GM21526 (cell line): ENCODE results near the gene CTDP1.
"Not testable (repeated sequence)": the region's sequence is repeated elsewhere in the genome, so short reads cannot be mapped to it uniquely, and the experiment has no call there.

Source experiments
- ATAC-seq: cut with Tn5 transposase; IDR thresholded peaks from one replicate; pipeline ENCODE4 v1.9.1; 2021; ENCODE audit warnings: moderate library complexity; ENCODE audit not compliant: unreplicated experiment, low FRiP score

The CTDP1 gene

DNA sequence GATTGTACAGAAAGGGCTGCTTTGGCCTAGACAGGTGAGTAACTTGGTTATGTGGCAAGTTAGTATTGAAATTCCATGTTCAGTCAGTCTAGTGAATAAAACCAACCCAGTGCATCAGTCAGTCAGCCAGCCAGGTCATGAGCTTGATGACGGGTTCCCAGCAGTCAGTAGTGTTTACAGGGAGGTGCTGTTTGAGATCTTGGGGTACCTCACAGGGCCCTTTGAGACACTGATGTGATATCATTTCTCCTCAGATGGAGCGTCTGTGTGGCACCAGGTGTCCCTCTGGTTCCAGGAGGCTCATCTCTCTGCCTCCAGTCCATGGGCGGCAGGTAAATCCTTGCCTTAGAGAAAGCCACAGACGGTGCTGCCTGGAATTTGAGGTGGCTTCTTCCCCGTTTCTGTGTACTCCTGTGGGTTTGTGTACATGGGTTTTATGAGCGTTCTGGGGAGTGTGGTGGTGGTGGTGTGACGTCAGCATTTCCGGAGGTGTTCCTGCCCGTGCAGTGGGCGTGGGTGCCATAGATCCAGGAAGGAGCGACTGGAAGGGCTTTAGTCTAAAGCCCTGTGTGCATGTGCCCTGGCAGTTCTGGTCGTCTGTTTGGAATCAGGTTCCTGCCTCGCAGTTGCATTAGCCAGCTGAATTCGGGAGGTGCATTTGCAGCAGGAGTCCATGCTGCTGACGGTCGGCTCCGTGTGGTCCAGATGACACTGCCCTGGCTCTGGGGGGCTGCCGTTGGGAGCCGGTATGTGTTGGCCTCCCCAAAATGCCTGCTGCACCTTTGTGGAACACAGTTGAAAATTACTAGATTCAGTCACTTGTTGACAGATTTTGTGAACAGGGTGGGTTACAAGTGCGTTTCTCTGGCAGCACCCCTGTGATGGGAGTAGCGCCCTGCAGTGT is 2.1 kb downstream of the CTDP1 start:
- ATAC-seq: no peak

- ATAC-seq: no peak
Measured at GRCh38 chr18:79682481-79682880, 2.9 kb downstream of the CTDP1 start.

- ATAC-seq: no peak
Measured at GRCh38 chr18:79682894-79683625, 3.5 kb downstream of the CTDP1 start.

GRCh38 chr18:79683626-79684282 is 4.2 kb downstream of the CTDP1 start:
- ATAC-seq: no peak

- ATAC-seq: no peak
Measured at GRCh38 chr18:79684283-79684631, 4.7 kb downstream of the CTDP1 start.

GRCh38 chr18:79684787-79685186 is 5.2 kb downstream of the CTDP1 start:
- no peak for ATAC-seq

- no peak for ATAC-seq
Measured at GRCh38 chr18:79685281-79685680, 5.7 kb downstream of the CTDP1 start.

DNA sequence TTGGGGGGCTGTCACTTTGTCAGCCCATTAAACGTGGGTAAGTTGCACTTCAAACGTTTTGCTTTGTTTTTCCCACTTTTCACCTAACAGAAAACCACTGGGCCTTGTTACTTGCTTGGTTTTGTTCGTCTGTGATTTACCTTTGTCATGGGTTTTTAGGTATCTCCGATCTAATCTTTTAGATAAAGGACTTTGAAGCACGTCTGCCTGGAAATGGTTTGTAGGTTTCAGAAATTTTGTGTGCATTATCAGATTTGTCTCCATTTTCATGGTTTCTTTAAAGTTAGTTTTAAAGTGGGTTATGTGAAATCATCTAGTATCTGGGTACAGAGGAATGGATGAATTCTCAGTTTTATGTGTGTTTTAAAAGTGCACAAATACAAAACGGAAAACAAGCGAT is 6.4 kb downstream of the CTDP1 start:
- no peak for ATAC-seq

GRCh38 chr18:79687806-79688205 is 8.2 kb downstream of the CTDP1 start:
- no peak for ATAC-seq

DNA sequence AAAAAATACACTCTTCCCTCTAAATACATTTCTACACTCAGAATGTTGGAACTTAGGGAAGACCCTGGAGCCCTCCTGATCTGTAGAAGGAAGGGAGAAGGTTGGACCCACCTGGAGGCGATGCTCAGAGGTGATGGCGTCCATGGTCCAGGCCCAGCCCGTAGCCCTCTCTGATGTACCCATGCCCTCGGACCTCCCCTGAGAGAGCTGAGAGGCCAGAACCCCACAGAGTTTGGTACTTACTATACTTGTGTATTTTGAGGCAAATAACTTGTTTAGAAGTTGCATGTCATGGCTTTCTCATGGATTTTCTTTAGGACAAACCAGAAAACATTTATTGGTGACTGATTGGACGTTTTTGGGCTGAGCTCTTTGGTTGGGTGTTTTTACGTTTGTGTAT is 10.5 kb downstream of the CTDP1 start:
- ATAC-seq: no peak

DNA sequence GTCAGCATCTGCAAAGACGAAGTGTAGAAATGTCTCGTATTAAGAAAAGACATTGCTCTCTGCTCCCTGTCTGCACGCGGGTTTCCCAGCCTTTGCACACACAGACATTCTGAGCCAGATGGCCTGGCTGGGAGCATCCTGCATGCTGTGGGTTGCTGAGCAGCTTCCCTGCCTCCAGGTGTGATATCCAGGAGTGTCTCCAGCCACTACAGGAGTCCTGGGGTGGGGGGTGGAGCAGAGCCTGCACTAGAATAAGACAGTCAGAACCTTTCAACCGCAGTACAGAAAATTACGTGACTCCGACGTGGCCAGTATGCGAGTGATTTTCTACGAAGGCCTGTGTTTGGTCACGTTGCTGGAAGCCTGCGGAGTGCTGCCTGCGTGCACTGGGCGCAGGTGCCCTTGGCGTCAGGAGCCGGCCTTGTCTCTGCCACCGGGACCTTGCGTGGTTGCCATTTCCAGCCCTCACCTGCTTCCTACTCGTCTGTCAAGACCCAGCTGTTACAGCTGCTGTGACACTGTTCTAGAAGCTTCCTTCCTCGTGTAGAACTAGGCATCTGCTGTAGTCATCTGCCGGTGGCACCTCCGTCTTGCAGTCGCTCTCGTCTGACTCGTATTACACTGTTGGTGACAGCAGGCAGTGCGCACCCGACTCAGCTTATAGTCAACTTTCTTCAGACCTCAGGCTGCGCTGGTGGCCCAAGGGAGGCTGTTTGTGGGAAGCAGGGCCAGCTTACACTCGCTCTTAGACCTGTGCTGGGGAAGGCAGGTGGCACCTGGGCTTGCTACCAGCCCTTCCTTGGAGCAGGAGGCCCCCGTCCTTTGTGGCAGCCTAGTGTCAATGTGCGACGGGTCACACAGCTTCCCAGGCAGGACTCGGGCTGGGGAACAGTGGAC is 11.2 kb downstream of the CTDP1 start:
- no peak for ATAC-seq

GRCh38 chr18:79692056-79692455 is 12.5 kb downstream of the CTDP1 start:
- ATAC-seq: no peak

DNA sequence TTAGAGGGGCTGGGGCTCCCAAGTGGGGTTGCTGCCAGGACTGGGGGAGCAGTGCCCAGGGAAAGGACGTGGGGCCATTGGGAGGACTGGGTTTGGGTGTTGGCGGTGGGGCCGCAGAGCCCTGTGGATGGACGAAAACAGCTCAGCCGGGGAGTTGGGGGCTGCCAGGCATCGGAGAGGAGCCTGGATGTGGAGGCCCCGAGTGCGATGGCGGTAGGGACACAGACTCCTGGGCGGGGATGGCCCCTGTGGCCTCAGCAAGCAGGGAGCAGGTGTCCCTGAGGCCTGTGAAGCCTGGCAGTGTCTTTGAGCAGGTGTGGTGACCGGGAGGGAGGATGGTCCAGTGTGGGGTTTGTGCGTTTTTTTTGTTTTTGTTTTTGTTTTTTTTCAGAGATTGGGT is 13.3 kb downstream of the CTDP1 start:
- no peak for ATAC-seq

DNA sequence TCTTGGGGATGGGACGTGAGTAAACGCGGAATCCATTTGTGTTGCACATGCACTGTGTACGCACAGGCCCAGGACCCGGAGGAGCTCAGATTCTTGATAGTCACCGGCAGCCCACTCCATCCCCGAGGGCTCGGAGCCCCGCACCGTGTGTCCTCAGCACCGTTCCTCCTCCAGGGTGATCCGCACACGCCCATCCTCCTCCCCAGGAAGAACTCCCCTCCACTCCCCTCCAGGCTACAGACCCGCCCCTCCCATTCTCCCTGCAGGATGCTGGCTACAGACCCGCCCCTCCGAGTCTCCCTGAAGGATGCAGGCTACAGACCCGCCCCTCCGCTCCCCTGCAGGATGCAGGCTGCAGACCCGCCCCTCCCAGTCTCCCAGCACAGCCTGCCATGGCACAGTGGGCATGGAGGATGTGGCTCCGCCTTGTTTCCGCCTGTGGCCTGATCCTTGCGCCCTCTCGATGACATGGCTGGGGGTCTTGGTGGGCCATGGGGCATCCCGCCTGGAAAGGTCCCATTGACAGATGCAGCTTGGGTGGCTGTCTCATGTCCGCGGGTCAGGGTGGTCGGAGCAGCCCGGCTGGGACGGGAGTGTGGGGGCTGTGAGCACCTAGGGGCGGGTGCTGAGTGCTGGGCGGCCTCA is 14.1 kb downstream of the CTDP1 start:
- no peak for ATAC-seq

- ATAC-seq: not testable (repeated sequence)
Measured at GRCh38 chr18:79694206-79694894, 14.7 kb downstream of the CTDP1 start.

GRCh38 chr18:79694895-79695213 is 15.3 kb downstream of the CTDP1 start:
- no peak for ATAC-seq

DNA sequence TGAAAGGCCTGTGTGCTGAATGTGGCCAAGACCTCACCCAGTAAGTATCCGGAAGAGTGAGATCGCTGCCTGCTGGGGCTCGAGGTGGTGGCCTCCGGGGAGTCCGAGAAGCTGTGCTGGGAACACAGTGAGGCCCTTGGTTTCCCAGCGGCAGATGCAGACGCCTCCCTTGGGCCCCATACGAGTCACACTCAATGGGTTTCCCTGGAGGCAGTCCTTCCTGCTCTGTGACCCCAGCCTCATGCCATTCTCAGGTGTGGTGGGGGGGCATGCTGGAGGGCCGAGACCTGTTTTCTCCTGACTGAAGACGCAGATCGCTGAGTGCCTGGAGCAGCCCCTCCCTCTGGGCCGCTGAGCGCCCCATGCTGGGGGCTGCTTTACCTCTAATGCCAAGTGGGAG is 15.7 kb downstream of the CTDP1 start:
- no peak for ATAC-seq

DNA sequence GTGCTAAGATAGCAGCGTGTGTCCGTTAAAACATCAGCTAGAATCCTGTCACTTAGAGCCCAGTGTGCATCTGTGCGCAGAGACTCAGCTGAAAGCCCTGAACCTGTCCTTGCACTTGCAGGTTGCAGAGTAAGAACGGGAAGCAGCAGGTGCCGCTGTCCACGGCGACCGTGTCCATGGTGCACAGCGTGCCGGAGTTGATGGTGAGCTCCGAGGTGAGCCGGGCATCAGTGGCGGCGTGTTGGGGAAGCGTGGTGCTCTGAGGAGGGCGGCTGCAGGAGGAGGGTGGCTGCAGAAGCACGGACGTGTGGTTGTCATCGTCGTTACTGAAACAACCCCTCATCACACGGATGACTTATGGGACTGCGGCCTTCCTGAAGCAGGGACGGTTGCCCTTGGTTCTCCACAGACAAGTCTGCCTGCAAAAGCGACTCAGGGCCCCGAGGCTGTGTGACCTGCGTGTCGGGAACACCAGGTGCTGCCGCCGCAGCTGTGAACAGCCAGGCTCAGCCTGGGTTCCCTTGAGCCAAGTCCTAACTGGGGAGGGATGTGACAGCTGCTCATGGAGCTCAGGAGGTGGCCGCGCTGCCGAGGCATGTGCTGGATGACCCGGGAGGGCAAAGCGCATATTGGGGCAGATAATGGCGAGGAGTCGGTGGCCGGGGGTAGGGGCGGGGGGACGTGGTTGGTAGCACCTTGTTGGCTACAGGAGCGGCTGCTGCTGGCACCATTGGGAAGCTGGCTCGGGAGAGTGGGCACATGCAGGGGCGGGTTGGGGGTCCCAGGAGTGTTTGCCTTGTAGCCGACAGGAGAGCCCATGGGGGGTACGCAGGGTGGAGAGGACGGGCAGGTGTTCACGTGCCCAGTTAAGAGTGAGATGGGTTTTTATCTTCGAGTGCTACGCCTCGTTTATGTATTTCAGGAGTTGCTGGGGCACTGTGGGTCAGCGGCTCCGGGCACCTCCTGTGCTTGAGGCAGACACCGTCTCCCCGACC is 16.6 kb downstream of the CTDP1 start:
- ATAC-seq: no peak
